HepG2 (cell line): ENCODE results near the gene TAS1R1. TPM values are rescaled to one million over a fixed set of nuclear protein-coding genes. Genes with fewer than 3 reads are reported as not detected.

Experiments
- BRCA1 ChIP-seq: sonication (generic); formaldehyde crosslinking; IDR thresholded peaks from 2 replicates; pipeline ENCODE4 v1.4.0; 2020; ENCODE audit warnings: missing genetic modification reagents
- CEBPG ChIP-seq: IDR thresholded peaks from 2 replicates; pipeline ENCODE4 v1.6.1; 2016
- CREB1 ChIP-seq, 2 experiments: fragments of 450-650 bp in 1 of 2; IDR thresholded peaks; 2 replicates each; pipeline ENCODE4 v1.6.1; 2016 to 2017; ENCODE audit warnings: control low read depth in 1 of 2, mild to moderate bottlenecking in 1 of 2, missing compliant biosample characterization in 1 of 2, missing genetic modification characterization in 1 of 2
- DNMT1 ChIP-seq: sonication (generic); formaldehyde crosslinking; IDR thresholded peaks from 2 replicates; pipeline ENCODE4 v1.5.1; 2020; ENCODE audit warnings: mild to moderate bottlenecking, missing genetic modification reagents
- E2F5 ChIP-seq: sonication (generic); formaldehyde crosslinking; conservative IDR thresholded peaks from 2 replicates; pipeline ENCODE4 v1.4.0; 2020; ENCODE audit warnings: missing genetic modification reagents
- HBP1 ChIP-seq: IDR thresholded peaks from 2 replicates; pipeline ENCODE4 v1.6.1; 2016; ENCODE audit warnings: low read depth, control low read depth
- ISX ChIP-seq: sonication (generic); formaldehyde crosslinking; conservative IDR thresholded peaks from 2 replicates; pipeline ENCODE4 v1.5.0; 2020; ENCODE audit warnings: missing genetic modification reagents
- KDM3A ChIP-seq: IDR thresholded peaks from 2 replicates; pipeline ENCODE4 v1.6.1; 2018; ENCODE audit warnings: low read depth, missing compliant biosample characterization
- KDM5B ChIP-seq: sonication (generic); formaldehyde crosslinking; IDR thresholded peaks from 2 replicates; pipeline ENCODE4 v1.4.0; 2020; ENCODE audit warnings: missing genetic modification reagents, mild to moderate bottlenecking, borderline replicate concordance
- KLF11 ChIP-seq: IDR thresholded peaks from 2 replicates; pipeline ENCODE4 v1.6.1; 2016; ENCODE audit warnings: missing compliant biosample characterization
- LCORL ChIP-seq, 2 experiments: fragments of 450-650 bp in 1 of 2; sonication (generic) in 1 of 2; formaldehyde crosslinking in 1 of 2; IDR thresholded peaks; 2 replicates each; pipeline versions ENCODE4 v1.5.0 to v1.6.1; 2017 to 2020; ENCODE audit warnings: antibody characterized with exemption in 1 of 2, missing genetic modification reagents in 1 of 2
- MXI1 ChIP-seq: IDR thresholded peaks from 3 replicates; pipeline ENCODE4 v1.6.1; 2012; ENCODE audit warnings: low read depth, low read length, inconsistent platforms, borderline replicate concordance
- MZF1 ChIP-seq: sonication (generic); formaldehyde crosslinking; IDR thresholded peaks from 2 replicates; pipeline ENCODE4 v1.8.1; 2023; ENCODE audit warnings: mild to moderate bottlenecking, missing genetic modification reagents, borderline replicate concordance
- POLR2AphosphoS5 ChIP-seq: IDR thresholded peaks from 2 replicates; pipeline ENCODE4 v1.6.1; 2012; ENCODE audit warnings: low read depth, low read length
- PRDM15 ChIP-seq: sonication (generic); formaldehyde crosslinking; IDR thresholded peaks from 2 replicates; pipeline ENCODE4 v1.4.0; 2020; ENCODE audit warnings: missing genetic modification reagents
- SMYD3 ChIP-seq: sonication (generic); formaldehyde crosslinking; IDR thresholded peaks from 2 replicates; pipeline ENCODE4 v1.8.1; 2023; ENCODE audit warnings: mild to moderate bottlenecking, missing genetic modification reagents
- TIGD3 ChIP-seq: sonication (generic); formaldehyde crosslinking; IDR thresholded peaks from 2 replicates; pipeline ENCODE4 v1.5.1; 2020; ENCODE audit warnings: mild to moderate bottlenecking, missing genetic modification reagents, borderline replicate concordance
- ZC3H13 ChIP-seq: sonication (generic); formaldehyde crosslinking; IDR thresholded peaks from 2 replicates; pipeline ENCODE4 v1.8.1; 2023; ENCODE audit warnings: mild to moderate bottlenecking, missing genetic modification reagents, moderate library complexity
- ZFP36 ChIP-seq: fragments of 150-350 bp; IDR thresholded peaks from 2 replicates; pipeline ENCODE4 v1.6.1; 2018; ENCODE audit warnings: borderline replicate concordance, low read length, low read depth; ENCODE audit not compliant: partially characterized antibody
- ZNF564 ChIP-seq: sonication (generic); formaldehyde crosslinking; IDR thresholded peaks from 2 replicates; pipeline ENCODE4 v1.8.1; 2023; ENCODE audit warnings: mild to moderate bottlenecking, missing genetic modification reagents
- ZNF776 ChIP-seq: sonication (generic); formaldehyde crosslinking; IDR thresholded peaks from 2 replicates; pipeline ENCODE4 v1.4.0; 2020; ENCODE audit warnings: mild to moderate bottlenecking, missing genetic modification reagents
- ZNF878 ChIP-seq: sonication (generic); formaldehyde crosslinking; IDR thresholded peaks from 2 replicates; pipeline ENCODE4 v1.8.1; 2023; ENCODE audit warnings: mild to moderate bottlenecking, missing genetic modification reagents, moderate library complexity
- polyA plus RNA-seq, 8 experiments: library from polyadenylated mRNA; depleted of rRNA in 3 of 8; stranded (reverse) in 7 of 8; unstranded in 1 of 8; fragments of >200 nt; fragmentation: Illumina TruSeq in 4 of 8; extraction: Trizol in 4 of 8; gene quantifications; 2 replicates each; pipeline versions ENCODE4 v1.2.1 to v1.2.3, GENCODE V29; 2011 to 2016; ENCODE audit warnings: low read depth in 4 of 8, missing spikeins in 1 of 8, mixed read lengths in 1 of 8; ENCODE audit not compliant: insufficient read depth in 1 of 8
- total RNA-seq, 5 experiments: library from RNA; depleted of rRNA; stranded (reverse); fragments of >200 nt; fragmentation: Illumina TruSeq; extraction: Trizol; gene quantifications; 2 replicates each; pipeline ENCODE4 v1.2.3, GENCODE V29; 2016; ENCODE audit warnings: low read depth in 1 of 5

Gene TAS1R1
- total and polyA plus RNA-seq, 2 of the 13 experiments (the other 11 are each of a cell fraction or from before 2014, with no cell fraction given): 1.4 to 1.6 TPM

GRCh38 chr1:6624710-6625583 lies 69.8 kb downstream of the TAS1R1 start, which contains the start of gene THAP3 (continued):
- TF ChIP-seq PRDM15 (CRISPR knock-in tag): no peak
- TF ChIP-seq ZC3H13 (CRISPR knock-in tag): peak; percentile 87
- TF ChIP-seq MZF1 (CRISPR knock-in tag): no peak
- TF ChIP-seq POLR2AphosphoS5: peak; percentile 43; the same call in 1 of the 2 replicates
- no peak for TF ChIP-seq TIGD3 (CRISPR knock-in tag)
- TF ChIP-seq ISX: no peak
- TF ChIP-seq ZNF878 (CRISPR knock-in tag): no peak
- TF ChIP-seq MXI1: peak; percentile 50; the same call in 2 of the 3 replicates
- TF ChIP-seq E2F5: no peak
- no peak for TF ChIP-seq ZFP36
- TF ChIP-seq SMYD3 (CRISPR knock-in tag): no peak
- TF ChIP-seq CEBPG: no peak
- no peak for TF ChIP-seq KDM3A (CRISPR knock-in tag)
- TF ChIP-seq HBP1: no peak
- 0 out of 2 replicates have a peak, but pooled peaks have one; percentile 38 for TF ChIP-seq ZNF564 (CRISPR knock-in tag)
- TF ChIP-seq CREB1 (IDR thresholded peaks at IDR 0.05): peak; percentile 97
- peak; percentile 86 for TF ChIP-seq CREB1 (CRISPR knock-in tag; IDR thresholded peaks at IDR 0.05)
- TF ChIP-seq BRCA1 (CRISPR knock-in tag): no peak
- no peak for TF ChIP-seq LCORL (IDR thresholded peaks at IDR 0.05)
- 0 out of 2 replicates have a peak, but pooled peaks have one; percentile 30 for TF ChIP-seq LCORL (CRISPR knock-in tag; IDR thresholded peaks at IDR 0.05)
- TF ChIP-seq ZNF776 (CRISPR knock-in tag): peak; percentile 87; the same call in 1 of the 2 replicates
- no peak for TF ChIP-seq DNMT1 (CRISPR knock-in tag)
- no peak for TF ChIP-seq KLF11
- TF ChIP-seq KDM5B (CRISPR knock-in tag): 0 out of 2 replicates have a peak, but pooled peaks have one; percentile 11
